A549 (cell line): ENCODE results near the gene CFAP70. TPM values are rescaled to one million over a fixed set of nuclear protein-coding genes. Genes with fewer than 3 reads are reported as not detected.

ENCODE experiments used
- ATAC-seq, 2 experiments: fragments of 200-7000 bp in 1 of 2; fragments of >200 bp in 1 of 2; cut with Nextera tagmentation in 1 of 2; cut with Tn5 transposase in 1 of 2; 3 replicates each; pipeline versions ENCODE4 v1.8.0 to v1.9.1; 2018 to 2020; ENCODE audit warnings: mild to moderate bottlenecking in 1 of 2, moderate library complexity in 1 of 2
- CTCF ChIA-PET: fragments of 300-600 bp; sonication (Branson Sonifier 250); formaldehyde crosslinking; extraction: SDS; loops from one replicate; lab custom pipeline; 2021; ENCODE audit warnings: antibody characterized with exemption, inconsistent platforms; lab: Yijun Ruan, JAX
- POLR2A ChIA-PET: fragments of 350-600 bp; formaldehyde crosslinking; extraction: SDS; loops from one replicate; lab custom pipeline; 2021; ENCODE audit warnings: antibody characterized with exemption, inconsistent platforms; lab: Yijun Ruan, JAX
- DNase-seq, 2 experiments: peaks; one replicate each; pipeline versions ENCODE4 v3.0.0 to v3.0.0-alpha.2; 2011 to 2016; ENCODE audit warnings: low read depth in 1 of 2, low spot score in 1 of 2
- FAIRE-seq: peaks from 2 replicates; lab custom pipeline; 2011; peaks lifted over from hg19 to GRCh38; lab: Jason Lieb, UNC
- H3K27ac ChIP-seq, 2 experiments: fragments of >200 bp; sonication (Bioruptor Twin); formaldehyde crosslinking; 3 replicates each; pipeline ENCODE4 v1.5.1; 2016 to 2017
- H3K4me1 ChIP-seq: fragments of >200 bp; sonication (Bioruptor Twin); formaldehyde crosslinking; 3 replicates; pipeline ENCODE4 v1.6.1; 2016
- H3K4me2 ChIP-seq: fragments of >200 bp; sonication (Bioruptor Twin); formaldehyde crosslinking; 3 replicates; pipeline ENCODE4 v1.6.1; 2016
- H3K4me3 ChIP-seq: fragments of >200 bp; sonication (Bioruptor Twin); formaldehyde crosslinking; 3 replicates; pipeline ENCODE4 v1.5.1; 2016
- H3K9me3 ChIP-seq: fragments of >200 bp; sonication (Bioruptor Twin); formaldehyde crosslinking; 3 replicates; pipeline ENCODE4 v1.6.1; 2016
- CBX8 ChIP-seq: fragments of 200-600 bp; sonication (generic); IDR thresholded peaks from 2 replicates; pipeline ENCODE4 v1.6.1; 2016
- CEBPB ChIP-seq, 2 experiments: fragments of >200 bp in 1 of 2; sonication (Bioruptor Twin) in 1 of 2; formaldehyde crosslinking in 1 of 2; IDR thresholded peaks; 2 replicates each; pipeline ENCODE4 v1.6.1; 2012 to 2016
- CHD4 ChIP-seq: fragments of 200-600 bp; sonication (generic); IDR thresholded peaks from 2 replicates; pipeline ENCODE4 v1.6.1; 2016; ENCODE audit warnings: antibody characterized with exemption, mild to moderate bottlenecking, borderline replicate concordance
- CTCF ChIP-seq: fragments of >200 bp; sonication (Bioruptor Twin); formaldehyde crosslinking; IDR thresholded peaks from 3 replicates; pipeline ENCODE4 v1.5.1; 2016
- EHF ChIP-seq: fragments of 250-450 bp; sonication (Bioruptor Pico); IDR thresholded peaks from 2 replicates; pipeline ENCODE4 v1.5.0; 2020; ENCODE audit warnings: mild to moderate bottlenecking
- ELK1 ChIP-seq: fragments of 150-350 bp; IDR thresholded peaks from 2 replicates; pipeline ENCODE4 v1.6.1; 2014; ENCODE audit warnings: low read depth, mild to moderate bottlenecking, low read length
- EP300 ChIP-seq, 2 experiments: fragments of >200 bp; sonication (Bioruptor Twin); formaldehyde crosslinking; IDR thresholded peaks; 2 replicates in 1 of 2; 3 replicates in 1 of 2; pipeline ENCODE4 v1.6.1; 2016 to 2017
- ESRRA ChIP-seq: fragments of 150-350 bp; IDR thresholded peaks from 2 replicates; pipeline ENCODE4 v1.6.1; 2014; ENCODE audit warnings: mild to moderate bottlenecking, low read length, borderline replicate concordance
- FOSB ChIP-seq: fragments of 250-450 bp; sonication (Bioruptor Pico); IDR thresholded peaks from 2 replicates; pipeline ENCODE4 v1.5.0; 2020; ENCODE audit warnings: mild to moderate bottlenecking, moderate library complexity
- FOSL2 ChIP-seq, 2 experiments: fragments of 450-650 bp in 1 of 2; fragments of >200 bp in 1 of 2; sonication (Bioruptor Twin) in 1 of 2; formaldehyde crosslinking; IDR thresholded peaks; 2 replicates each; pipeline versions ENCODE4 v1.5.0 to v1.6.1; 2016 to 2020; ENCODE audit warnings: mild to moderate bottlenecking in 1 of 2, moderate library complexity in 1 of 2
- FOXS1 ChIP-seq: fragments of 250-450 bp; sonication (Bioruptor Pico); IDR thresholded peaks from 2 replicates; pipeline ENCODE4 v1.5.0; 2020; ENCODE audit warnings: mild to moderate bottlenecking, moderate library complexity
- GATA3 ChIP-seq: IDR thresholded peaks from 2 replicates; pipeline ENCODE4 v1.6.1; 2012; ENCODE audit warnings: borderline replicate concordance
- HDAC2 ChIP-seq: fragments of 200-600 bp; sonication (generic); IDR thresholded peaks from 2 replicates; pipeline ENCODE4 v1.6.1; 2016
- HOXB13 ChIP-seq: fragments of 250-450 bp; sonication (Bioruptor Pico); IDR thresholded peaks from 2 replicates; pipeline ENCODE4 v1.5.0; 2020; ENCODE audit warnings: low read depth, mild to moderate bottlenecking, moderate library complexity
- HOXB5 ChIP-seq: fragments of 250-450 bp; sonication (Bioruptor Pico); IDR thresholded peaks from 2 replicates; pipeline ENCODE4 v1.5.0; 2020; ENCODE audit warnings: mild to moderate bottlenecking, moderate library complexity
- JUN ChIP-seq, 2 experiments: fragments of >200 bp; sonication (Bioruptor Twin); formaldehyde crosslinking; IDR thresholded peaks; 2 replicates in 1 of 2; 3 replicates in 1 of 2; pipeline ENCODE4 v1.6.1; 2016 to 2017
- JUNB ChIP-seq: fragments of >200 bp; sonication (Bioruptor Twin); formaldehyde crosslinking; IDR thresholded peaks from 2 replicates; pipeline ENCODE4 v1.6.1; 2016
- KDM5A ChIP-seq: fragments of 200-600 bp; sonication (generic); IDR thresholded peaks from 2 replicates; pipeline ENCODE4 v1.6.1; 2016; ENCODE audit warnings: antibody characterized with exemption, mild to moderate bottlenecking
- MAFK ChIP-seq: fragments of 450-650 bp; IDR thresholded peaks from 2 replicates; pipeline ENCODE4 v1.6.1; 2014; ENCODE audit not compliant: partially characterized antibody
- NPAS2 ChIP-seq: fragments of 250-450 bp; sonication (Bioruptor Pico); IDR thresholded peaks from 2 replicates; pipeline ENCODE4 v1.8.0; 2022; ENCODE audit warnings: mild to moderate bottlenecking, moderate library complexity, borderline replicate concordance
- PHF8 ChIP-seq: fragments of 200-600 bp; sonication (generic); IDR thresholded peaks from 2 replicates; pipeline ENCODE4 v1.6.1; 2016; ENCODE audit warnings: low read depth, mild to moderate bottlenecking, antibody characterized with exemption, moderate library complexity, borderline replicate concordance
- RARB ChIP-seq: fragments of 250-450 bp; sonication (Bioruptor Pico); IDR thresholded peaks from 2 replicates; pipeline ENCODE4 v1.8.0; 2021; ENCODE audit warnings: mild to moderate bottlenecking, moderate library complexity
- RCOR1 ChIP-seq: fragments of 150-350 bp; IDR thresholded peaks from 2 replicates; pipeline ENCODE4 v1.6.1; 2014; ENCODE audit warnings: antibody characterized with exemption, low read length, low read depth
- SMC3 ChIP-seq: fragments of >200 bp; sonication (Bioruptor Twin); formaldehyde crosslinking; IDR thresholded peaks from 3 replicates; pipeline ENCODE4 v1.6.1; 2018; ENCODE audit warnings: inconsistent platforms
- SREBF2 ChIP-seq: fragments of 450-650 bp; IDR thresholded peaks from 2 replicates; pipeline ENCODE4 v1.6.1; 2014; ENCODE audit warnings: mild to moderate bottlenecking, moderate library complexity
- TFCP2L1 ChIP-seq: fragments of 250-450 bp; sonication (Bioruptor Pico); IDR thresholded peaks from 2 replicates; pipeline ENCODE4 v1.5.0; 2021; ENCODE audit warnings: mild to moderate bottlenecking
- ZFP36 ChIP-seq: fragments of 450-650 bp; IDR thresholded peaks from 2 replicates; pipeline ENCODE4 v1.6.1; 2014; ENCODE audit warnings: borderline replicate concordance; ENCODE audit not compliant: partially characterized antibody
- WGBS: methylation state at CpG from one replicate; pipeline ENCODE4 v1.1.6; 2017; ENCODE audit errors: missing lambda C conversion rate; 5-methylcytosine and 5-hydroxymethylcytosine counted together
- polyA plus RNA-seq, 4 experiments: library from polyadenylated mRNA; depleted of rRNA in 3 of 4; stranded (reverse); fragments of >200 nt; fragmentation: RNase III in 1 of 4; extraction: RNeasy Plus Mini Kit Qiagen cat#74134 plus additional on column Dnase treatment in 1 of 4; gene quantifications; 2 replicates in 3 of 4; 3 replicates in 1 of 4; pipeline ENCODE4 v1.2.3, GENCODE V29; 2011 to 2017
- TF ChIP-seq, protein P1 (sequence below): fragments of 250-450 bp; sonication (Bioruptor Pico); IDR thresholded peaks from 2 replicates; pipeline ENCODE4 v1.5.0; 2021; ENCODE audit warnings: mild to moderate bottlenecking, moderate library complexity, borderline replicate concordance

The CFAP70 gene
- polyA plus RNA-seq, 2 of the 4 experiments (the other 2 are of a cell fraction): 0.34 to 0.98 TPM

DNA sequence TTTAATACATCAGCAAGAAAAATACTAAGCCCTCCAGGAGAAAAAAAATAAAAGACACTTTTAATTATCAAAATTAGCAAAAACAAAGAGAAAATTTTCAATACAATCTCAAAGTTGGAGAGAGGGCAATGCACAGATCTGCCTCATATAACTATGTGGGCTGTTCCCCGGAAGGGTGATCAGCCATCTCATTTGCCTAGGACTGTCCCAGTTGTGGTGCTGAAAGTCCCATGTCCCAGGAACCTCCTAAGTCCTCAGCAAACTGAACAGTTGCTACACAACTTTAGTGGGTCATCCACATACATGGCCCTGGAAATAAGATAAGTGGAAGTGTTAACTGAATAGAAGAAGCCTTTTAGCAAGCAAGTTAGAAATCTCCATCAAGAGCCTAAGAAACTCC, 14.4 kb downstream of the CFAP70 start:
- Histone ChIP-seq H3K9me3 (no peaks in the 10 kb centered on the region), H3K4me3 (no peak overlapping the region), H3K4me1 (no peaks in the 10 kb centered on the region; the same call in 2 of the 3 replicates), H3K4me2 (no peak overlapping the region), H3K27ac (no peak overlapping the region)
- no peak for DNase-seq
- no peak for FAIRE-seq
- no peak for TF ChIP-seq RCOR1
- no peak for TF ChIP-seq ELK1
- TF ChIP-seq ESRRA: no peak
- no peak for TF ChIP-seq JUN (IDR thresholded peaks at IDR 0.05)
- no peak for TF ChIP-seq SREBF2
- no peak for TF ChIP-seq NPAS2 (CRISPR knock-in tag)
- TF ChIP-seq CEBPB (IDR thresholded peaks at IDR 0.05): no peak
- no peak for TF ChIP-seq RARB (CRISPR knock-in tag)
- TF ChIP-seq CBX8: no peak
- no peak for TF ChIP-seq EHF (CRISPR knock-in tag)
- TF ChIP-seq HOXB13 (CRISPR knock-in tag): no peak
- TF ChIP-seq TFCP2L1: no peak
- TF ChIP-seq EP300 (IDR thresholded peaks at IDR 0.05): no peak
- no peak for TF ChIP-seq KDM5A
- no peak for TF ChIP-seq CTCF
- TF ChIP-seq FOXS1 (CRISPR knock-in tag): no peak
- POLR2A ChIA-PET: no interaction called here
- WGBS: 88% methylated on average over 1 of the region's 1 CpG
- ATAC-seq: no peak
- CTCF ChIA-PET: no interaction called here

- Histone ChIP-seq H3K4me3 (no peak overlapping the region), H3K27ac (no peak overlapping the region), H3K4me1 (no peaks in the 10 kb centered on the region; the same call in 2 of the 3 replicates), H3K4me2 (no peak overlapping the region), H3K9me3 (no peaks in the 10 kb centered on the region)
- ATAC-seq: peak in 1 of 2 experiments; percentile 61; a peak in 3 of 6 replicates
- ChIA-PET POLR2A (interaction anchor here (0.9 kb wide), 1 partner anchor 18 kb away, joined by 3 read pairs; the partner anchor contains the start of gene CFAP70), CTCF (interaction anchor here (0.9 to 1.8 kb wide), 4 partner anchors 9 to 87 kb away, joined by 3 to 5 read pairs (median 3); partner anchors contain the start of gene MRPS16)
- peak in 1 of 2 experiments; percentile 16 for DNase-seq
- 83% methylated on average over 1 of the region's 3 CpGs for WGBS
- FAIRE-seq: no peak
- no peak for TF ChIP-seq CHD4
- no peak for TF ChIP-seq TFCP2L1
- no peak for TF ChIP-seq FOSB (CRISPR knock-in tag)
- TF ChIP-seq JUN (IDR thresholded peaks at IDR 0.05): no peak
- TF ChIP-seq HOXB5 (CRISPR knock-in tag): no peak
Observed at GRCh38 chr10:73340121-73340520, 18.5 kb downstream of the CFAP70 start.

DNA sequence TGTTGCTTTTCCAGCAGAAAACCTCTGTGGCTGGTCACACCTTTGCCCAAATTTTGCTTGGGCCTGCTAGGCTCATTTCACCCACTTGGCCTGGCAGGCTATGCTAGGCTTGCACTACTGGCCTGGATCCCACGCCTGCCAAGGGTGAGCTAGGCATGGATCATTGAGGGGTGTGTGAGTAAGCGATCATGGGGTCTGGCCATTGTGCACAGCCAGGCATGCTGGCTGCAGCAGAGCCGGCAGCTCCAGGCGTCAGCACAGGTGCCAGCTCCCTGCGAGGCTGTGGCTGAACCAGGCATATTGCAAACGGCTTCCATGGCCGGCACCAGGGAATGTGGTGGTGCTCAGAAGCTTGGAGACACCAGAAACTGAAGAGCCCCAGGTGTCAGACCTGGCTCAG, 19.2 kb downstream of the CFAP70 start:
- Histone ChIP-seq H3K4me3 (no peak overlapping the region), H3K27ac (no peak overlapping the region), H3K4me1 (no peaks in the 10 kb centered on the region; the same call in 2 of the 3 replicates), H3K9me3 (no peaks in the 10 kb centered on the region), H3K4me2 (no peak overlapping the region)
- no peak for DNase-seq
- no peak for TF ChIP-seq SMC3
- TF ChIP-seq, protein P1, sequence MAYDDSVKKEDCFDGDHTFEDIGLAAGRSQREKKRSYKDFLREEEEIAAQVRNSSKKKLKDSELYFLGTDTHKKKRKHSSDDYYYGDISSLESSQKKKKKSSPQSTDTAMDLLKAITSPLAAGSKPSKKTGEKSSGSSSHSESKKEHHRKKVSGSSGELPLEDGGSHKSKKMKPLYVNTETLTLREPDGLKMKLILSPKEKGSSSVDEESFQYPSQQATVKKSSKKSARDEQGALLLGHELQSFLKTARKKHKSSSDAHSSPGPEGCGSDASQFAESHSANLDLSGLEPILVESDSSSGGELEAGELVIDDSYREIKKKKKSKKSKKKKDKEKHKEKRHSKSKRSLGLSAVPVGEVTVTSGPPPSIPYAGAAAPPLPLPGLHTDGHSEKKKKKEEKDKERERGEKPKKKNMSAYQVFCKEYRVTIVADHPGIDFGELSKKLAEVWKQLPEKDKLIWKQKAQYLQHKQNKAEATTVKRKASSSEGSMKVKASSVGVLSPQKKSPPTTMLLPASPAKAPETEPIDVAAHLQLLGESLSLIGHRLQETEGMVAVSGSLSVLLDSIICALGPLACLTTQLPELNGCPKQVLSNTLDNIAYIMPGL (CRISPR knock-in tag): no peak
- no peak for TF ChIP-seq MAFK
- TF ChIP-seq TFCP2L1: no peak
- no peak for TF ChIP-seq JUNB
- no peak for TF ChIP-seq PHF8
- no peak for TF ChIP-seq HDAC2
- no peak for TF ChIP-seq ZFP36
- no peak for TF ChIP-seq RCOR1
- TF ChIP-seq FOSL2 (IDR thresholded peaks at IDR 0.05): no peak
- TF ChIP-seq FOSL2 (CRISPR knock-in tag; IDR thresholded peaks at IDR 0.05): no peak
- no peak for TF ChIP-seq GATA3
- TF ChIP-seq FOXS1 (CRISPR knock-in tag): no peak
- no peak for FAIRE-seq
- ChIA-PET CTCF (interaction anchor here (1.1 to 1.8 kb wide), 3 partner anchors 9 to 76 kb away, joined by 3 to 5 read pairs (median 3); no protein-coding TSS in a partner anchor), POLR2A (interaction anchor here (0.9 kb wide), 1 partner anchor 19 kb away, joined by 3 read pairs; the partner anchor contains the start of gene CFAP70)
- peak; percentile 23 to 39; a peak in 3 of 6 replicates for ATAC-seq
- 85% methylated on average over 7 of the region's 7 CpGs for WGBS
